Raji (cell line): ENCODE data around the gene BMP7.

Experiments
- POLR2A ChIP-seq: IDR thresholded peaks from 2 replicates; pipeline ENCODE4 v1.6.1; 2011; ENCODE audit warnings: low read depth, low read length, control low read depth; ENCODE audit not compliant: insufficient read depth

BMP7 gene

GRCh38 chr20:57217802-57218201, 48.6 kb downstream of the BMP7 start:
- no peak for TF ChIP-seq POLR2A

DNA sequence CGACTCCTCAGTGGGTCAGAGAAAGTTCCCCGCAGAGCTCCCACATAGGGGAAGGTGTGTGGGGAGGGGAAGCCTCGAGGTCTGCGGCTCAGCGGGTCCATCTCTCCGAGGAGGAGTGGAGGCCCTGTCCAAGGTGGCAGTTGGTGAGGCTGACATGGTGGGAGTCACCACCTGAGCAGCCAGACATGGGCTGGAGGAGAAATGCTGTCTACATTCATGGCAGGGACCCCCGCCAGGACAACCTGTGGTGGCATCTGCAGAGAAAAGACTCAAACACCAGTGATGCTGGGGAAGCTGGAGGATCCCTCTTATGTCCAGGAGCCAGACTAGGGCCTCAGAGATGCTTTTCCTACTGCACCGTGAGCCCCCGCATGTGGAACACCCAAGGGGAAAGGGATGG, 49.8 kb downstream of the BMP7 start:
- TF ChIP-seq POLR2A: no peak

DNA sequence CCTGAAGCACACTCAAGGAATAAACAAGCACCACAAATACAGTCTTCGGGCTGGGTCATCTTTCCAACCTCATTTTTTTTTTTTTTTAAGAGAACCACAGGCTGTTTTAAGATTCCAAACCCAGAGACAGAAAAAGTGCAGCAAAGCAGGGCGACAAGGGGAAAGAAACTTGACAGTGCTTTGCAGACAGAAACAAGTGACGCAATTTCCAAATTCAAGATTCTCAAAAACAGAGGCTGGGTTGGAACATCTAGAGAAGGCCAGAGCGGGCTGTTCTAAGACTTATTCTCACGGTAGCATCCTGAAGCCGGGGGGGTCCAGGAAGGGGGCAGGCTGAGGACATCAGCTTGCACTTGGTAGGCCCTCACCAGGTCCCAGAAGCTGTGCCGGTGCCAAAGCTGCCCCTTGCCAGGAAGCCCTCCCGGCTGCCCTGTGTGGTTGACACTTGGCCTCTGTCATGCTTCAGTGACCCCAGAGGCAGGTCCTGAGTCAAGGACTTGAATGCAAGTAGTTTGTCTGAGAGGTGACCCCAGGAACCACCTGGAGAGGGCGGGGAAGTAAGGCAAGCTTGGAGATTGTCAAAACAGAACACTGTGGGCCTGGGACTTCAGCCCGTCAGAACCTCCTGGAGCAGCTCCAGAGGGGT, 50.5 kb downstream of the BMP7 start:
- TF ChIP-seq POLR2A: no peak

DNA sequence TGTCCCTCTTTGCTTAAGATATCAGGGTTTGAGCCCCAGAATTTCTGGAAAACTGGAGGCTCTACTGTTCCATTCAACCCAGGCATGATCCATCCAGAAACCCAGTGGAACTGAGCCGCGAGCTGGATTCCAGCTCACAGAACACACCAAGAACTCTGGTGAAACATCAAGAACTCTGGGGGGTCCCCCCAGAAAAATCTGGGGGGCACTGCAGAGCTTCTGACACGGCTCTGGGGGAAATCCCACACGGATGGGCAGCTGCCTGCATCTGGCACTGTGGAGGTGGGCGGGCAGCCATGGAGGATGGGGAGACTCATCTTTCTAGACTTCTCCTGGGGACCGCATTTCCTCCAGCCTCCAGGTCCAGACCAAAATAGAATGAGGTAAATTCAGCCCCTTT, 51.0 kb downstream of the BMP7 start:
- TF ChIP-seq POLR2A: no peak

DNA sequence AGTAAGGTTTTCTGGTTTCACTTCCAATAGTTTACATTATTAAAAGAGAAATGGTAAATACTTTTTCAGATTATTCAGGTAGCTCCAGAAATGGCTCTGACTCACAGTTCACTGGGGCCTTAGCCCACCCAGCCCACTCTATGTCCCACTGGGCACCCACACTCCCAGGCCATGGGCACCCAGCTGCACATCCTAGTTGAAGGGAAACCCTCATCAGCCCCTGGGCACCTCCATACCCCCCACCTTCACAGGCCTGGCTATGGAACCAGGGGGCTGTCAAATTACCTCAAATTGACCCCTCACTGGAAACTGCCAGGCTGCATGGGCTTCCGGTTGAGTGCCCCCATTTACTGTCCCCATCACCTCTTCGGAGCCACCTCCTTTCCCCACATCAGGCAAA, 51.5 kb downstream of the BMP7 start:
- TF ChIP-seq POLR2A: no peak

- no peak for TF ChIP-seq POLR2A
These were observed 52.0 kb downstream of the BMP7 start for GRCh38 chr20:57214427-57214826.

DNA sequence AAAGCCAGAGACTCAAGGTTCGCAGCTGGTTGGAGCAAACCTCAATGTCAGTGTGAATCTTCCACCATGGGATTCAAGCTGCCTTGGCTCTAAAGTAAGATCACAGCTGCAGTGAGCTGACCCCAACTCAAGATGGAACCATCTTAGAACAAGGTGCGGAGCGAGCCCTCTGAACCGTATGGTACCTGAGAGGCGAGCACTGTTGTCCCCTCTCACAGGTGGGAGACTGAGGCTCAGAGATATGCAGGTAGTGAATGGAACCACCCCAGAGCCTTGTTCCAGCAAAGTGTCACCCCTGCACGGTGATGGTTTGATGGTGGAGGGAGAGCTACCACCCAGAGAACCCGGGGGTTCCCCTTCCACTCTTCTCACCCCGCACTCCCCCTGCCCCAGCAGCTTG, 52.5 kb downstream of the BMP7 start:
- TF ChIP-seq POLR2A: no peak

DNA sequence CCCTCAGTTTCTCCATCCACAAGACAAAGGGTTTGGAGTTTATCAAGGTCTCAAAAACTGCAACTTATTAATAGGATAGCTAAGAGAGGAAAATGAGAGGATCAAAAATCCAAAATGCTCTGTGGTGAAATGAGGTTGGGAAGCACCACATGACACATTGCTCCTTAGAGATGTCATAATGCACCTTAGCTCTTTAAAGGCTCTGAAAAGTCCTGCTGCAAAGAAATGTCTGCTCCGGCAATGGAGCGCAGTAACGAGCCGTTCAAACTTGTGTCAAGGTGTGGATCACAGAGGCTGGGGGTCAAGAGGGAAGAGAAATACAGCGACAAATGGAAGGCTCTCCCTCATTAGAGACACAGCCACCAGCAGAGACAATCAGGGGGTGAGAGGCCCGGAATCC, 53.1 kb downstream of the BMP7 start:
- TF ChIP-seq POLR2A: no peak

GRCh38 chr20:57212534-57213276, 53.7 kb downstream of the BMP7 start:
- TF ChIP-seq POLR2A: no peak

GRCh38 chr20:57211908-57212533, 54.4 kb downstream of the BMP7 start:
- TF ChIP-seq POLR2A: no peak

DNA sequence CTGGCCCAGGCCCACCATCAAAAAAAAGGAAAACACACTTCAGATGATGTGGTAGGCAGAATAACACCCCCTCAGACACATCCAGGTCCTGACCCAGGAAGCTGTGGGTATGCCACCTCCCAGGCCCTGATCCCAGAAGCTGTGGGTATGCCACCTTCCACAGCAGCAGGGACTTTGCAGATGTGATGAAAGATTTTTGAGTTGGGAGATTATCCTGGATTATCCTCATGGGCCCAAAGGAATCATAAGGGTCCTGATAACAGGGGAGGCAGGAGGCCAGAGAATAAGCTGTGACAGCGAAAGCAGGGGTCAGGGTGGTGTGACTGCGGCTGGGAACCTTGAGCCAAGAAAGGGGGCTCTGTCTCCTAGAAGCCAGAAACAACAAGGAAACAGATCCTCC, 55.0 kb downstream of the BMP7 start:
- no peak for TF ChIP-seq POLR2A

GRCh38 chr20:57210911-57211280, 55.5 kb downstream of the BMP7 start:
- no peak for TF ChIP-seq POLR2A

- TF ChIP-seq POLR2A: no peak
These were observed 56.2 kb downstream of the BMP7 start for GRCh38 chr20:57210054-57210910.

DNA sequence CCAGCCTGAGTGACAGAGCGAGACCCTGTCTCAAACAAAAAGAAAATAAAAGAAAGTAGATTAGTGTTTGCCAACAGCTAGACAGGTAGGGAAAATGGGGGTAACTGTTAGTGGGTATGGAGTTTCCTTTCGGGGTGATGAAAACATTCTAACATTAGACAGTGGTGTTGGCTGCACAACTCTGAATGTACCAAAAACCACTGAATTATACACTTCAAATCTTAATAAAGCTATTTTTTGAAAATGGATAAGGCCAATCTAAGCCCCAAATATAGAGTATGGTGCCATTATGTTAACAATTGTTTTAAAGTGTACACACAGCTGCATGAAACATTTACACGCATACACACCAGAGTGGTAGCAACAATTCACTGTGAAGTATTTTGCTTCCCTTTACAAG, 57.0 kb downstream of the BMP7 start:
- no peak for TF ChIP-seq POLR2A

DNA sequence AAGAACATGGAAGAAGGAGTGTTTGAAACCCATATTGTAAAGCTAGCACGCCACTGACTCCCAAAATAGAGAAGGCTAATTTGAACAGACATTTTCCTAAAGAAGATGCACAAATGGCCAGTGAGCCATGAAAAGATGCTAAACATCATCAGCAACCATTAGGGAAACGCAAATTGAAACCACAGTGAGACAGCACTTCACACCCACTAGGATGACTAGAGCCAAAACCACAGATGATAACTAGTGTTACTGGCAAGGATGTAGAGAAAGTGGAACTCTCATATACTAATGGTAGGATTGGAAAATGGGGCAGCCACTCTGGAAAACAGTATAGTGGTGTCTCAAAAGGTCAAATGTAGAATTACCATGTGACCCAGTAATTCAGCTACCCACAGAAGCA, 58.2 kb downstream of the BMP7 start:
- TF ChIP-seq POLR2A: no peak

GRCh38 chr20:57207251-57207650, 59.2 kb downstream of the BMP7 start:
- no peak for TF ChIP-seq POLR2A

DNA sequence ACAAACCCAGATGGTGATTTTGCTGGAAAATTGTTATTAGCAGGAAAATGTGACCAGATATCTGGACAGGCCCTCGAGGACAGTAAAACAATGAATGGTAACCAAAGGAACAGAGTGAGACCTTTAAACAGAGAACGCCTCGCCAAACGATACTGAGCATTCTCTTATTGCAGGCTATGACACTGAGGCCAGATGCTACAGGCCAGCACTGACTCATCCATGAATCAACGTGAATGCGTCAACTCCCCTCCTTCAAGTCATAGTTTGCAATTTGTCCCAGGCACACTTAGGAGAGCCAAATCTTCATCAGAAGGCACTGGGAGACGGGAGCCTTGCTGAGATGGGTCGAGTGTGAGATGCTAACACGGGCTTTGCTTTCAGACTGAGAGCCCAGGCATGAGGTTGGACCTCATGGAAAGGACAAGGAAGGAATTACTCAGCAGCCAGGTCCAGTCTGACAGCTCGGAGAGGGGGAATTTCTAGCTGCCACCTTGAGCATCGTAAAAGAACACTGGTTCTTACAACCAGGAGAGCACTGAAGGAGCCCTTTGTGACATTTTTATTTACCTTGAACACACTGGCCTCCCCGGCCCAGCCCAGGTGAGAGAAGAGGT, 60.7 kb downstream of the BMP7 start:
- TF ChIP-seq POLR2A: no peak
